ENCODE measurements around the gene GNG3. TPM values are rescaled to one million over a fixed set of nuclear protein-coding genes. Genes with fewer than 3 reads are reported as not detected.

Gene GNG3
- total and polyA plus RNA-seq, 2 of the 8 experiments (the other 6 are each of a cell fraction or from before 2014, with no cell fraction given) = 4.9 to 12.1 TPM

DNA sequence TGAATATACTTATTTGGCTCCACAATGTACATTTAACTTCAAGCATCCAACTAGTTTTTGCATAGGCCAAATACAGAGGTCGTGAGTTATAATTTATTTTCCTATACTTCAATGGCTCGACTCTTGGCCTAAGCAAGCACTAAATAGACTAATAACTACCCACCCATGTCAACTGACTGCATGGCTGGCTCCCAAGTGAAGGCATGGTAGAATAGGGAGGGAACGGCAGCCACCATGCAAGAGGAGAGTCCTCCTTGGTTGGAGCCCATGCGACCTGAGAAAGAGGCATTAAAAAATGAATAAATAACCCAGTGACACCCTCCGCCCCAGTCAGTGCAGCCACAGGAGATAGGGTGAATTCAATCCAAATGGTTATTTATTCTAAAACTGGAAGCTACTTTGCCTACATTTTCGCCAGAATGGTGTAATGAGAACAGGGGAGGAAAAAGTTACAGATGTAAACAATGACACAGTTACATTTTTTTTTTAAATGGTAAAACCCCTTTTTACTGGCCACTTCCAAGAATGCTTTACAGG lies 4.9 kb downstream of the GNG3 start:
- ChIA-PET CTCF (ENCODE audit: partially characterized antibody) (interaction anchor here (0.6 to 4.0 kb wide), 3 partner anchors 11 to 57 kb away, joined by 3 to 26 read pairs (median 4); partner anchors contain the start of gene TAF6L), POLR2A (ENCODE audit: partially characterized antibody) (interaction anchor here (1.0 to 61.4 kb wide), 5 partner anchors 11 to 58 kb away, joined by 3 to 2041 read pairs (median 5); partner anchors contain the start of genes C11orf98, CSKMT, GANAB and HNRNPUL2)
- Histone ChIP-seq H2BK120ac (replicated peaks; ENCODE audit: low read depth, low read length) (no peak overlapping the region), H3K4me2 (ENCODE audit: insufficient read depth in 1 of 2, low read depth in 2 of 2, low read length in 2 of 2) (no peak overlapping the region), H3K56ac (replicated peaks; ENCODE audit: insufficient read length, low read depth, low read length) (no peak overlapping the region), H4K5ac (ENCODE audit: insufficient read length, low read depth, low read length) (no peak overlapping the region), H2BK12ac (ENCODE audit: low read depth, low read length) (no peak overlapping the region), H2BK20ac (ENCODE audit: low read length) (no peak overlapping the region), H3K18ac (ENCODE audit: extremely low read depth, low read length) (no peak overlapping the region), H3K9me3 (ENCODE audit: insufficient read depth in 2 of 2, low read depth in 1 of 2, low read length in 1 of 2) (no peaks in the 10 kb centered on the region), H2AK5ac (ENCODE audit: low read depth, low read length) (no peak overlapping the region), H3K27me3 (replicated peaks in 1 of 4; ENCODE audit: control insufficient read depth in 3 of 4, extremely low read depth in 1 of 4, insufficient read depth in 3 of 4, low read length in 3 of 4) (no peaks in the 10 kb centered on the region; a peak in 1 of 7 replicates), H3K9ac (replicated peaks in 1 of 4; ENCODE audit: extremely low read depth in 1 of 4, low read depth in 3 of 4, low read length in 3 of 4) (no peak overlapping the region), H2AFZ (ENCODE audit: low read length) (no peak overlapping the region), H2BK15ac (ENCODE audit: low read length) (no peak overlapping the region), H3K23me2 (ENCODE audit: low read depth, low read length) (peaks cover 8% of the 10 kb centered on the region), H3K27ac (ENCODE audit: low read depth, low read length) (no peak overlapping the region), H2BK5ac (ENCODE audit: low read depth, low read length) (no peak overlapping the region), H3K4me3 (ENCODE audit: extremely low read depth in 1 of 4, insufficient read depth in 2 of 4, low read depth in 3 of 4, low read length in 4 of 4) (no peak overlapping the region), H4K91ac (replicated peaks; ENCODE audit: insufficient read length, low read length) (no peak overlapping the region), H3K4ac (replicated peaks; ENCODE audit: insufficient read length, low read depth, low read length) (no peak overlapping the region), H3K79me2 (ENCODE audit: control insufficient read depth in 1 of 2, insufficient read depth in 2 of 2, low read length in 2 of 2) (peaks cover 0 to 11% of the 10 kb centered on the region in 2 experiments; a peak in 2 of 4 replicates), H4K20me1 (replicated peaks in 1 of 2; ENCODE audit: control insufficient read depth in 1 of 2, insufficient read depth in 2 of 2, low read length in 2 of 2) (peaks cover 0 to 3% of the 10 kb centered on the region in 2 experiments), H3K36me3 (ENCODE audit: control insufficient read depth in 2 of 4, insufficient read depth in 4 of 4, low read length in 3 of 4) (peaks cover 26 to 67% (median 46%) of the 10 kb centered on the region in 4 experiments), H3K4me1 (replicated peaks in 1 of 4; ENCODE audit: control insufficient read depth in 3 of 4, insufficient read depth in 4 of 4, low read length in 3 of 4) (peaks cover 7 to 36% (median 16%) of the 10 kb centered on the region in 4 experiments), H3K23ac (ENCODE audit: insufficient read length) (no peak overlapping the region), H3K14ac (ENCODE audit: insufficient read length) (no peak overlapping the region), H4K8ac (ENCODE audit: extremely low read depth, insufficient read depth, low read length) (no peak overlapping the region), H3K79me1 (ENCODE audit: low read depth, low read length) (no peaks in the 10 kb centered on the region; the same call in 1 of the 2 replicates)
- TF ChIP-seq BCL11A (IDR thresholded peaks at IDR 0.05; ENCODE audit: low read depth in 2 of 2, low read length in 2 of 2) = no peak
- no peak for TF ChIP-seq CHD2 (IDR thresholded peaks at IDR 0.05; ENCODE audit: low read length)
- WGBS, 2 experiments (ENCODE audit: extremely low coverage in 1 of 2, insufficient coverage in 1 of 2, insufficient read length in 1 of 2, insufficient replicate concordance in 2 of 2, low coverage in 1 of 2, low lambda C conversion rate in 2 of 2, missing lambda C conversion rate in 1 of 2) = 92% methylated on average over 6 of the region's 6 CpGs; no CpG with 5 or more reads in 1 of the 2 experiments
- DNase-seq (ENCODE audit: low read depth in 1 of 2, low spot score in 2 of 2) = no peak
- FAIRE-seq = no peak
